DMS153 treated with DMSO at 0.1 percent for 48 hours (cell line): ENCODE data around the gene PRMT7.
A peak's percentile ranks its signal among the peaks of the same experiment; 100 is the strongest.

ENCODE experiments used
- DNase-seq: peaks from one replicate; lab custom pipeline; 2025; ENCODE audit not compliant: unreplicated experiment; lab: John Stamatoyannopoulos, UW

PRMT7 gene

GRCh38 chr16:68300734-68301459, 9.9 kb upstream of the PRMT7 start:
- DNase-seq, result no peak

GRCh38 chr16:68306633-68307032, 4.2 kb upstream of the PRMT7 start:
- DNase-seq, result no peak

- DNase-seq, result no peak
These were observed 1.0 kb upstream of the PRMT7 start for GRCh38 chr16:68309799-68310198.

GRCh38 chr16:68310437-68310773, 414 bp upstream of the PRMT7 start:
- no peak for DNase-seq

- no peak for DNase-seq
These were observed 2.3 kb downstream of the PRMT7 start for GRCh38 chr16:68313116-68313515.

GRCh38 chr16:68319185-68319908, 8.5 kb downstream of the PRMT7 start:
- no peak for DNase-seq

- DNase-seq, result no peak
These were observed 13.5 kb downstream of the PRMT7 start for GRCh38 chr16:68324336-68324735.

GRCh38 chr16:68324780-68325357, 14.1 kb downstream of the PRMT7 start:
- DNase-seq, result no peak

GRCh38 chr16:68328151-68328859, 17.5 kb downstream of the PRMT7 start:
- peak; percentile 73 for DNase-seq

GRCh38 chr16:68328860-68329390, 18.1 kb downstream of the PRMT7 start:
- no peak for DNase-seq

- DNase-seq, result no peak
These were observed 21.1 kb downstream of the PRMT7 start for GRCh38 chr16:68331879-68332410.

GRCh38 chr16:68332411-68333121, 21.7 kb downstream of the PRMT7 start:
- DNase-seq, result no peak

GRCh38 chr16:68335175-68335574, 24.4 kb downstream of the PRMT7 start:
- no peak for DNase-seq

GRCh38 chr16:68338326-68339119, 27.7 kb downstream of the PRMT7 start:
- no peak for DNase-seq

- DNase-seq, result no peak
These were observed 28.4 kb downstream of the PRMT7 start for GRCh38 chr16:68339214-68339613.

GRCh38 chr16:68342620-68343019, 31.8 kb downstream of the PRMT7 start:
- DNase-seq, result no peak

GRCh38 chr16:68343137-68343536, 32.3 kb downstream of the PRMT7 start:
- DNase-seq, result no peak

GRCh38 chr16:68344252-68344651, 33.4 kb downstream of the PRMT7 start:
- no peak for DNase-seq

- DNase-seq, result no peak
These were observed 34.6 kb downstream of the PRMT7 start for GRCh38 chr16:68345351-68345810.
